ENCODE measurements around the gene RBM46. TPM values are rescaled to one million over a fixed set of nuclear protein-coding genes. Genes with fewer than 3 reads are reported as not detected.
"Not testable (repeated sequence)": the region's sequence is repeated elsewhere in the genome, so short reads cannot be mapped to it uniquely, and the experiment has no call there.

The RBM46 gene
- total RNA-seq, 4 donors from 2014 or later, result 0.27 to 2.2 (median 1.2) TPM

DNA sequence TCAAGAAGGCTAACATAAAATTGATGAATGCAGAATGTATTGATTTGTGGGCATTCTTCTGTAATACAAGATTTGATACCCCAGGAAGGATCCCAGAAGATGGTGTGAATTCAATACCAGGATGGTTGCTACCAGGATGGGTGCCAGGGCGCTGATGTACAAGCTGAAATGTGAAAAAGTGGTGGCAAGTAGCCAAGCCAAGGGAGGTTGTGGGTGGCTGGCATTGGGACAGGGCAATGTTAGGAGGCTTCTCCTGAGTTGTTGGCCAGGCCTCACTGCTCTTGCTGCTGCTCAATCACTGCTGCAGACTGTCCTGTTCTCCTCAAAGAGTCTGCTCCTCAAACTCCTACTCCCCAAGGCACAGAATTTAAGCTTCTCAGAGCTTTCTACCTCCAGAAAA lies 77.1 kb downstream of the RBM46 start:
- WGBS, 2 donors, result 25 to 26% methylated on average over 1 of the region's 1 CpG
- no peak for TF ChIP-seq POLR2A (IDR thresholded peaks at IDR 0.05)
- TF ChIP-seq, protein P1, sequence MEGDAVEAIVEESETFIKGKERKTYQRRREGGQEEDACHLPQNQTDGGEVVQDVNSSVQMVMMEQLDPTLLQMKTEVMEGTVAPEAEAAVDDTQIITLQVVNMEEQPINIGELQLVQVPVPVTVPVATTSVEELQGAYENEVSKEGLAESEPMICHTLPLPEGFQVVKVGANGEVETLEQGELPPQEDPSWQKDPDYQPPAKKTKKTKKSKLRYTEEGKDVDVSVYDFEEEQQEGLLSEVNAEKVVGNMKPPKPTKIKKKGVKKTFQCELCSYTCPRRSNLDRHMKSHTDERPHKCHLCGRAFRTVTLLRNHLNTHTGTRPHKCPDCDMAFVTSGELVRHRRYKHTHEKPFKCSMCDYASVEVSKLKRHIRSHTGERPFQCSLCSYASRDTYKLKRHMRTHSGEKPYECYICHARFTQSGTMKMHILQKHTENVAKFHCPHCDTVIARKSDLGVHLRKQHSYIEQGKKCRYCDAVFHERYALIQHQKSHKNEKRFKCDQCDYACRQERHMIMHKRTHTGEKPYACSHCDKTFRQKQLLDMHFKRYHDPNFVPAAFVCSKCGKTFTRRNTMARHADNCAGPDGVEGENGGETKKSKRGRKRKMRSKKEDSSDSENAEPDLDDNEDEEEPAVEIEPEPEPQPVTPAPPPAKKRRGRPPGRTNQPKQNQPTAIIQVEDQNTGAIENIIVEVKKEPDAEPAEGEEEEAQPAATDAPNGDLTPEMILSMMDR (IDR thresholded peaks at IDR 0.05), result no peak
- Histone ChIP-seq H3K9me3 (no peaks in the 10 kb centered on the region), H3K4me1 (peaks cover 0 to 6% of the 10 kb centered on the region in 2 donors), H3K36me3 (no peaks in the 10 kb centered on the region), H3K27me3 (no peaks in the 10 kb centered on the region), H3K27ac (no peak overlapping the region), H3K4me3 (replicated peaks in 1 of 3) (no peak overlapping the region)
- intact Hi-C loops (cut with DNase I), result no loop called here
- DNase-seq, result peak; percentile 87 to 88

- Histone ChIP-seq H3K36me3 (no peaks in the 10 kb centered on the region), H3K27ac (no peak overlapping the region), H3K27me3 (no peaks in the 10 kb centered on the region), H3K4me1 (no peaks in the 10 kb centered on the region), H3K9me3 (no peaks in the 10 kb centered on the region), H3K4me3 (replicated peaks in 1 of 3) (no peak overlapping the region)
- WGBS, 2 donors, result 89 to 90% methylated on average over 7 of the region's 7 CpGs
- intact Hi-C loops (cut with DNase I), result no loop called here
- TF ChIP-seq, protein P1 (IDR thresholded peaks at IDR 0.05), result no peak
- TF ChIP-seq POLR2A (IDR thresholded peaks at IDR 0.05), result no peak
- DNase-seq, result no peak
Observed at GRCh38 chr4:154868414-154869194, 87.5 kb downstream of the RBM46 start.

GRCh38 chr4:154869301-154869700 lies 88.2 kb downstream of the RBM46 start:
- DNase-seq, result no peak
- H3K9me3 ChIP-seq, result no peaks in the 10 kb centered on the region
- intact Hi-C loops (cut with DNase I), result no loop called here
- H3K27me3 ChIP-seq, result no peaks in the 10 kb centered on the region
- no peak overlapping the region for H3K27ac ChIP-seq
- no peak overlapping the region for H3K4me3 ChIP-seq (replicated peaks in 1 of 3)
- TF ChIP-seq, protein P1 (IDR thresholded peaks at IDR 0.05), result no peak
- no peak for TF ChIP-seq POLR2A (IDR thresholded peaks at IDR 0.05)
- WGBS, 2 donors, result 78 to 81% methylated on average over 3 of the region's 3 CpGs
- H3K36me3 ChIP-seq, result no peaks in the 10 kb centered on the region
- no peaks in the 10 kb centered on the region for H3K4me1 ChIP-seq

- Histone ChIP-seq H3K27ac (no peak overlapping the region), H3K4me3 (replicated peaks in 1 of 3) (no peak overlapping the region), H3K9me3 (no peaks in the 10 kb centered on the region), H3K36me3 (no peaks in the 10 kb centered on the region), H3K27me3 (no peaks in the 10 kb centered on the region), H3K4me1 (no peaks in the 10 kb centered on the region)
- TF ChIP-seq, protein P1 (IDR thresholded peaks at IDR 0.05), result no peak
- TF ChIP-seq POLR2A (IDR thresholded peaks at IDR 0.05), result no peak
- intact Hi-C loops (cut with DNase I), result no loop called here
- no peak for DNase-seq
Observed at GRCh38 chr4:154872198-154872597, 91.1 kb downstream of the RBM46 start.

- H3K4me1 ChIP-seq; intact Hi-C loops (cut with DNase I); H3K36me3 ChIP-seq; DNase-seq; H3K27me3 ChIP-seq; H3K4me3 ChIP-seq (replicated peaks in 1 of 3); H3K27ac ChIP-seq; H3K9me3 ChIP-seq: not testable (repeated sequence)
- WGBS, 2 donors, result 90 to 92% methylated on average over 4 of the region's 4 CpGs
Observed at GRCh38 chr4:154874049-154874448, 93.0 kb downstream of the RBM46 start.
